Fibroblast of mammary gland (primary cell): ENCODE data around the gene MKLN1.

Experiments
- DNase-seq: peaks from one replicate; pipeline ENCODE4 v3.0.0-alpha.2; 2010; ENCODE audit warnings: low read depth
- H3K4me3 ChIP-seq: 2 replicates; pipeline ENCODE4 v1.5.1; 2011; ENCODE audit warnings: low read depth, mild to moderate bottlenecking, low read length, moderate library complexity; ENCODE audit not compliant: control insufficient read depth
- TF ChIP-seq, protein P1 (sequence below): conservative IDR thresholded peaks from 2 replicates; pipeline ENCODE4 v1.5.1; 2011; ENCODE audit warnings: low read depth, low read length, inconsistent platforms; ENCODE audit not compliant: control insufficient read depth, insufficient read depth

The MKLN1 gene

GRCh38 chr7:131524115-131524514, 196.4 kb downstream of the MKLN1 start:
- no peak for DNase-seq

DNA sequence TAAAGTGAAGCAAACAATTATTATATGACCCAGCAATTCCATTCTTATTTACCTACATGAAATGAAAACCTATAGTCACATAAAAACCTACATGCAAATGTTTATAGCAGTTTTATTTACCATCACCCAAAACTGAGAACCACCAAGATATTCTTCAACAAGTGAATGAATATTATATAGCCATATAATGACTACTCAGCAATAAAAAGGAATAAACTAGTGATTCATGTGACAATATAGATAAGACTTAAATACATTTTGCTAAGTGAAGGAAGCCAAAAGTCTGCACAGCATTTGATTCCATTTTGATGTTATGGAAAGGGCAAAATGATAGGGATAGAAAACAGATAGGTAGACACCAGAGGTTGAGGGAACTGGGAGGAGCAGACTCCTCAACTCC, 197.0 kb downstream of the MKLN1 start:
- no peak for DNase-seq
- H3K4me3 ChIP-seq = no peak overlapping the region
- TF ChIP-seq, protein P1, sequence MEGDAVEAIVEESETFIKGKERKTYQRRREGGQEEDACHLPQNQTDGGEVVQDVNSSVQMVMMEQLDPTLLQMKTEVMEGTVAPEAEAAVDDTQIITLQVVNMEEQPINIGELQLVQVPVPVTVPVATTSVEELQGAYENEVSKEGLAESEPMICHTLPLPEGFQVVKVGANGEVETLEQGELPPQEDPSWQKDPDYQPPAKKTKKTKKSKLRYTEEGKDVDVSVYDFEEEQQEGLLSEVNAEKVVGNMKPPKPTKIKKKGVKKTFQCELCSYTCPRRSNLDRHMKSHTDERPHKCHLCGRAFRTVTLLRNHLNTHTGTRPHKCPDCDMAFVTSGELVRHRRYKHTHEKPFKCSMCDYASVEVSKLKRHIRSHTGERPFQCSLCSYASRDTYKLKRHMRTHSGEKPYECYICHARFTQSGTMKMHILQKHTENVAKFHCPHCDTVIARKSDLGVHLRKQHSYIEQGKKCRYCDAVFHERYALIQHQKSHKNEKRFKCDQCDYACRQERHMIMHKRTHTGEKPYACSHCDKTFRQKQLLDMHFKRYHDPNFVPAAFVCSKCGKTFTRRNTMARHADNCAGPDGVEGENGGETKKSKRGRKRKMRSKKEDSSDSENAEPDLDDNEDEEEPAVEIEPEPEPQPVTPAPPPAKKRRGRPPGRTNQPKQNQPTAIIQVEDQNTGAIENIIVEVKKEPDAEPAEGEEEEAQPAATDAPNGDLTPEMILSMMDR = no peak

More at GRCh38 chr7:131524115-131524514, 196.4 kb downstream of the MKLN1 start:
- H3K4me3 ChIP-seq = no peak overlapping the region
- TF ChIP-seq, protein P1 = no peak

- no peak for DNase-seq
- no peak overlapping the region for H3K4me3 ChIP-seq
- TF ChIP-seq, protein P1 = no peak
These were observed 198.1 kb downstream of the MKLN1 start for GRCh38 chr7:131525820-131526219.

GRCh38 chr7:131527456-131527855, 199.8 kb downstream of the MKLN1 start:
- no peak overlapping the region for H3K4me3 ChIP-seq
- TF ChIP-seq, protein P1 = no peak

GRCh38 chr7:131529179-131529578, 201.5 kb downstream of the MKLN1 start:
- TF ChIP-seq, protein P1 = no peak
- no peak for DNase-seq
- no peak overlapping the region for H3K4me3 ChIP-seq

More at GRCh38 chr7:131527456-131527855, 199.8 kb downstream of the MKLN1 start:
- DNase-seq = no peak

DNA sequence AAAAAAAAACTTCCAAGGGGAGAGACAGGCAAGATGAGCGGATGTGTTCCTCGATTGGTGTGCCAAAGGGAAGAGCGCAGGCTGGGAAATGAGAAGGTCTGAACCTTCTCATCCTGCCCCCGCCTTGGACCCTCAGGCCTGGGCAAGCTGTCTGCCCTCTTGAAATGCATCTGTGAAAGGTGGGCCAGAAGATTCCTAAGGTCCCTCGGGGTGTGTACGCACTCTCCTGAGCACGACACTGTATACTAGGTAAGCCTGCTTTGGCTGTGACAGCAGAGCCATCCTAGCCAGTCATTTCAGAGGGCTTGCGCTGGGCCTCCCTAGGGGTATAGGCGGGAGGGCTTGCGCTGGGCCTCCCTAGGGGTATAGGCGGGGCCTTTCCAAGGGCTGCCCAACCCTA, 201.9 kb downstream of the MKLN1 start:
- DNase-seq = no peak
- TF ChIP-seq, protein P1 = no peak
- H3K4me3 ChIP-seq = no peak overlapping the region

DNA sequence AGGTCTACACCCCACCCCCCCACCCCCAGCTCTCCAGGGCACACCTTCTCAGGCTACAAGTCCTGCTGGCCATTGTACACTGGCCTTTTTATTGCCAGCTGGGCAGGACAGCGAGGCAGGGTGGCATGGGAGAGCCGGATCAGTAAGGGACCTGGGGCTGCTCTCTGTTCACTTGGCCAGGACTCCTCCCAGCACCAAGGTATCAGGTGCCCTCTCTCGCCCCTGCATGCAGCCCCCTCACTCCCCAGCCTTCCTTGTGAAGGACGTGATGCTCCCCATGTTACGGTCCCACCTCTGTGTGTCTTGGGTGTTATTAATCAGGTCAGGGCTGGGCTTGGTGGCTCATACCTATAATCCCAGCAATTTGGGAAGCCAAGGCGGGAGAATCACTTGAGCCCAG, 202.5 kb downstream of the MKLN1 start:
- no peak for DNase-seq
- TF ChIP-seq, protein P1 = no peak
- H3K4me3 ChIP-seq = no peak overlapping the region
